ENCODE data around the gene CDK14.

Gene CDK14

GRCh38 chr7:91093181-91093580, 497.1 kb downstream of the CDK14 start:
- DNase-seq (ENCODE audit: low spot score), result no peak

DNA sequence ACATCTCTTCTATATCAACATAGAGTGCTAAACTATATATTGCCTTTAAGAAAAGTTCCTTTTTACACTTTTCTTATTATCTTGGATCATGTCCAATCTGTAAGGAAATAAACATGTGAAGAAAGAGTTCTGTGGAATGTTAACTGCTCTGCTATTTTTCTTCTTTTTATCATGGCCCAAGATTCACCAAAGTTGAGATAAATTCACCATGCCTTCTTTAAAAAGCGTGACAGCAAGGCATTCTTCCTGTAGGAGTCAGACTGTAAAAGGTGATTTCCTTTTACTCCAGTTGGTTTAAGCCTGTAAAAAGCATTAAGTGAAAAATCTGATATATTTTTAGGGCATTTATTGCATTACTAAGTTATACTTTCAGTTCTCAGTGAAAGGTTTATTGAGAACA, 502.4 kb downstream of the CDK14 start:
- no peak for DNase-seq (ENCODE audit: low spot score)

- DNase-seq (ENCODE audit: low spot score), result no peak
Measured at GRCh38 chr7:91103363-91103762, 507.2 kb downstream of the CDK14 start.

DNA sequence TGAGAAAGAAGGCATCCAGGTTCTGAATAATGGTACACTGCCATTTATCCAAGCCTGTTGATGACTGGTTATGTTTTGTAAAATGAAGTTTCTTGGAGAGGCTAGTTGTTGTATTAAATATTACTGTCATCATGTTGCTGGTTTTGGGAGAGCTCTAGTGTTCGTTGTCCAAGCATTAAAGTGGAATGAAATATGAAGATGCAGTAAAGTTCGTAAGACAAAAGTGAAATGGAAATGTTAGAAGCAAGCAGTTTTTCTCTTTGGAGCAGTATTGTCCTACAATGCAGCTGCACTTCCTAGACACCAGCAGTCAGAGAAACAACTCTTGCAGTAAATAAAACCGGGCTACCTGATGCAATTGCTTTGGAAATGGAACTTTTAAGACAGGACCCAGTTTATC, 511.3 kb downstream of the CDK14 start:
- DNase-seq (ENCODE audit: low spot score), result no peak

GRCh38 chr7:91109200-91109599, 513.1 kb downstream of the CDK14 start:
- DNase-seq (ENCODE audit: low spot score), result no peak

- DNase-seq (ENCODE audit: low spot score), result no peak
Measured at GRCh38 chr7:91112902-91113341, 516.8 kb downstream of the CDK14 start.

DNA sequence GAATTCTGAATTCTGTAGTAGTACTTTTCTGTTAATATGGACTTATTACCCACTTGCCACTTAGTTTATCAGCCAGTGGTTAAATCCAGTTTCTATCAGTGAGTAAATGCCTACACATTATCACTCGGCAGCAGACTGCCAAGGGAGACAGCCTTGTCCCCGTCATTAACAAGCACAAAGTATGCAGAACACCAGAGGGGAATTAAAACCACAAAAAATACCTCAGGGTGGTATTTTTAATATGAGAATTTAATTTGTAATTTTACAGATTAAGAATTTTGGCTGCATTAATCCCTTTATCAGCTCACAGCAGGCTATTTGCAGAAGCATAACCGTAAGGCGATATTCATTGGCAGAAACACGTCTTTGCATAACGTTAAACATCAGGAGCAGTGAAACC, 518.1 kb downstream of the CDK14 start:
- DNase-seq (ENCODE audit: low spot score), result no peak

- DNase-seq (ENCODE audit: low spot score), result no peak
Measured at GRCh38 chr7:91126762-91127161, 530.6 kb downstream of the CDK14 start.

GRCh38 chr7:91127325-91127724, 531.2 kb downstream of the CDK14 start:
- no peak for DNase-seq (ENCODE audit: low spot score)

- DNase-seq (ENCODE audit: low spot score), result no peak
Measured at GRCh38 chr7:91127959-91128358, 531.8 kb downstream of the CDK14 start.

GRCh38 chr7:91128683-91129348, 532.7 kb downstream of the CDK14 start:
- no peak for DNase-seq (ENCODE audit: low spot score)

- DNase-seq (ENCODE audit: low spot score), result no peak
Measured at GRCh38 chr7:91135300-91135699, 539.2 kb downstream of the CDK14 start.

- DNase-seq (ENCODE audit: low spot score), result no peak
Measured at GRCh38 chr7:91135703-91136430, 539.7 kb downstream of the CDK14 start.

DNA sequence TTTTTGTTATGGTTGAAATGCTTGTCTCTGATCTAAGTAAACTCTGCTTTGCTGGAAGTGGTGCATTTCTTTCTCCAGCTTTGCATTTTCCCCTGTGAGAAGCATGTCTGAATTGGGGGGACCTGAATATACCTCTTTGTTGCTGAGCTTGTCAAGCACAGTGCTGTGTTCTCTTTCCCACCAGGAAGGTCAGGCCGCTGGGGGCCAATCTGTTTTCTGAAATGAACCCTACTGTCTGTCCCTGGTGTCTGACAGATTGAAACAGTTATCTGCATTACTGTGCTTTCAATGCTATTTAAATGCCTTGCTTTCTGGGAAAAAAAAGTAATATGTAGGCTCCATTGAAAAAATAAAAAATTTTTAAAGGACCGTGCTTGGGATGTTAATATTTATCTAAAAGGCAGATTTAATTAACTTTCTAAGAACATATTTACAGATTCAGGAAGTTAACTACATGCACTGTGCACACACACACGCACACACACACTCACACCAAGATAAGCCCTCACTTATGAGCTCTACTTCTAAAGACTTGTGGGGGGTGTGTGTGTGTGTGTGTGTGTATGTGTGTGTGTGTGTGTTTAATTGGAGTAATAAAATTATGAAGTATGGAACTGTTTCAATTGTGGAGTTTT, 541.1 kb downstream of the CDK14 start:
- no peak for DNase-seq (ENCODE audit: low spot score)

- no peak for DNase-seq (ENCODE audit: low spot score)
Measured at GRCh38 chr7:91137788-91138368, 541.8 kb downstream of the CDK14 start.

GRCh38 chr7:91140286-91140685, 544.2 kb downstream of the CDK14 start:
- DNase-seq (ENCODE audit: low spot score), result no peak

DNA sequence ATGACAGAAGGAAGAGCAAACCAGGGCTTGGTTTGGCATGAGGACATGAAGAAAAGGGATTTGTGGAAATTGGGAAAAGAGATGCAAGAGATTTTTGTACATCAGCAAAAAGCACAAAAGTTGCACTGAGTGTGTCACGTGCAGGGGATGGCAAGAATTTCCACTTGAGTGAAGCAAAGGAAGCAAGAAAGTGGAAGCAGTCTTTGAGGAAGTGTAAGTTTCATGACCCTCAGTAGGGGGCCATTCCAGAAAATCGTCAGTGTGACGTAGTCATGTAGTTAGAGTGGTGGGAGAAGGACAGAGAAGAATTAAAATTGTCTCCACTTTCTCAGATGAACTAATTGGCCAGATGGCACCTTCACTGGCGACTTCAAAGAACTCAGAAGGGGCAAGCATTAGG, 544.9 kb downstream of the CDK14 start:
- DNase-seq (ENCODE audit: low spot score), result no peak

- no peak for DNase-seq (ENCODE audit: low spot score)
Measured at GRCh38 chr7:91142743-91143142, 546.6 kb downstream of the CDK14 start.

DNA sequence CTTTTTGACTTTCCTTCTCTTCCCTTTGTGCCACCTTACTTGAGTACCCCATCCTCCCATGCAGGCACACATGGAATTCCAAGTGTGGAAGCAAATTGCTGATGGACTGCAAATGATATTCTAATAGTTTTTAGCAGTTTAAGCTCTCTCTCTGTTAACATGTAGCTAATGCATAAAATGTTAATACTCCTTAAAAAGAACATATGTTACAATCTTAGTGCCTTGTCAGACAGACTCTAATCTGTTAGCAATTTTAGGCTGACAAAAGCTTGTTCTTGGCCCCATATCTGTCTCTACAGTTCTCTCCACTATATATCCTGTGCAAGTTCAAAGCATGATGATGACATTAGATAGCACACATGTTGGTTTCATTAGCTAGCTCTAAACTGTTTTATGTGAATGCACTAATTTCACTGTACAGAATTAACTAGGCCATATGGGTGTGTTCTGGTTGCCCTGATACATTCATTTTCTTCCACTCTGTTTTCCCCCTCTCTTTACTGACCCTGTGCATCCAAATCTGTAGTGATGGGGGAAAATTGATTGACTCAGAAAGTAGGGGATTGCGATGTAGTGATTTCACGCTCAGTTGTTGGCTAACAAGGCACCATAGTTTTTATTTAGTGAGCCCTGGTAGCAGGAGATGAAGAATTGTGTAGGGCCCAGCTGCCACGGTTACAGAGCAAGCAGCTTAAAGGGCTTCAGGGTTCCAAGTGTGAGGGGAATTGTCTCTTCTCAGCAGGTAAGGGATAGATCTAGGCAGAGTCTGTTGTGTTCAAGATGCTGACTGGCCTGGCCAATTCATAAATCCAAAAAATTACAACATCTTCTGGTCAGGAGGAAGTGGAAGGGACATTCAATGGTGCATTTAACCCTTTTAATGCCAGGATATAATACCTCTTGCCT, 553.5 kb downstream of the CDK14 start:
- no peak for DNase-seq (ENCODE audit: low spot score)

GRCh38 chr7:91151916-91152315, 555.8 kb downstream of the CDK14 start:
- DNase-seq (ENCODE audit: low spot score), result no peak

- DNase-seq (ENCODE audit: low spot score), result no peak
Measured at GRCh38 chr7:91156316-91157185, 560.4 kb downstream of the CDK14 start.

Data from kidney capillary endothelial cell (primary cell).